Activated B cell treated with CpG ODN at 0.5 μM for 24 hours (primary cell): Measurements from ENCODE around the gene P2RX1. TPM values are rescaled to one million over a fixed set of nuclear protein-coding genes. Genes with fewer than 3 reads are reported as not detected.

Experiments used
- ATAC-seq: fragments of 200-7000 bp; cut with Tn5 transposase; one replicate; pipeline ENCODE4 v1.10.0; 2021; ENCODE audit warnings: low read depth, mild to moderate bottlenecking, moderate library complexity
- CTCF ChIA-PET: fragments of 350-600 bp; sonication (Branson Sonifier 250); formaldehyde crosslinking; loops from one replicate; lab custom pipeline; 2021; ENCODE audit warnings: antibody characterized with exemption; lab: Charles Lee
- POLR2A ChIA-PET: fragments of 350-600 bp; sonication (Branson Sonifier 250); formaldehyde crosslinking; loops from one replicate; lab custom pipeline; 2021; ENCODE audit warnings: antibody characterized with exemption; lab: Charles Lee
- DNase-seq: peaks from one replicate; pipeline ENCODE4 v3.0.0; 2022
- H3K27ac Mint-ChIP-seq: one replicate; pipeline ENCODE4 v1.8.0; 2020; ENCODE audit warnings: mixed read lengths
- H3K27me3 Mint-ChIP-seq: one replicate; pipeline ENCODE4 v1.8.0; 2021; ENCODE audit warnings: mixed read lengths
- H3K36me3 Mint-ChIP-seq: one replicate; pipeline ENCODE4 v1.8.0; 2021; ENCODE audit warnings: low read depth, mixed read lengths
- H3K4me1 Mint-ChIP-seq: one replicate; pipeline ENCODE4 v1.8.0; 2021; ENCODE audit warnings: mixed read lengths
- H3K4me3 Mint-ChIP-seq: one replicate; pipeline ENCODE4 v1.8.0; 2020; ENCODE audit warnings: mild to moderate bottlenecking, mixed read lengths
- H3K9me3 Mint-ChIP-seq: one replicate; pipeline ENCODE4 v1.8.0; 2020; ENCODE audit warnings: mixed read lengths
- intact Hi-C: fragments of 100-400 bp; cut with micrococcal nuclease; formaldehyde crosslinking; loops from one replicate; pipeline ENCODE4 v1.15.1; 2024
- total RNA-seq: library from RNA; stranded (reverse); gene quantifications from 2 replicates; pipeline ENCODE4 v1.2.3, GENCODE V29; 2022
- TF ChIP-seq, protein P1 (sequence below): fragments of 200-600 bp; IDR thresholded peaks from one replicate; pipeline ENCODE4 v1.8.0; 2022; ENCODE audit warnings: antibody characterized with exemption, mild to moderate bottlenecking

Gene P2RX1
- total RNA-seq, 1 donor from 2014 or later: 26.0 TPM

DNA sequence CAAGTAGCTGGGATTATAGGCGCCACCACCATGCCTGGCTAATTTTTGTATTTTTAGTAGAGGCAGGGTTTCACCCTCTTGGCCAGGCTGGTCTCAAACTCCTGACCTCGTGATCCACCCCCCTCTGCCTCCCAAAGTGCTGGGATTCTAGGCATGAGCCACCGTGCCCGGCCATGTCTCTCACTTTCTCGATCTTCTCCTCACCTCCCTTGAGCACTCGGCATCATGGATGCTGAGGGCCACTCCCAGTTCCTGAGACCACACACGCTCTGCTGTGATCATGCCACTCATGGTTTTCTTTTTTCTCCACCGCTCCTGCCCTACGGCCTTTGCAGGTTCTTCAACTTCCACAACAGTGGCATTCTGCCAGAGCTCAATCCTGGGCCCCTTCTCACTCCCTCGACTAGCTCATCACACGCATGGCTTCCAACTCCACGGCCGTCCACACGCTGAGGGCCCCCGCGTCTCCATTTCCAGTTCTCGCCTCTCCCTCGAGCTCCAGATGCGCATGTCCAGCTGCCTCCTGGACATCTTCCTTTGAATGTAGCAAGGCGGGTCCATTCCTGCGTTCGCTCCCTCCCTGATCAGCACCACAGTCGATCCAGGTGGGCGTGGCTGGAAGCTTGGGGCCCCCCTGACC is 64.7 kb downstream of the P2RX1 start:
- H3K27ac Mint-ChIP-seq: peak overlapping the region; percentile 66
- ChIA-PET POLR2A (no interaction called here), CTCF (interaction anchor here (1.2 kb wide), 1 partner anchor 8 kb away, joined by 3 read pairs; no protein-coding TSS in a partner anchor)
- no peaks in the 10 kb centered on the region for H3K9me3 Mint-ChIP-seq
- no peaks in the 10 kb centered on the region for H3K36me3 Mint-ChIP-seq
- no peak overlapping the region for H3K4me3 Mint-ChIP-seq
- DNase-seq (no peak), ATAC-seq (no peak)
- TF ChIP-seq, protein P1, sequence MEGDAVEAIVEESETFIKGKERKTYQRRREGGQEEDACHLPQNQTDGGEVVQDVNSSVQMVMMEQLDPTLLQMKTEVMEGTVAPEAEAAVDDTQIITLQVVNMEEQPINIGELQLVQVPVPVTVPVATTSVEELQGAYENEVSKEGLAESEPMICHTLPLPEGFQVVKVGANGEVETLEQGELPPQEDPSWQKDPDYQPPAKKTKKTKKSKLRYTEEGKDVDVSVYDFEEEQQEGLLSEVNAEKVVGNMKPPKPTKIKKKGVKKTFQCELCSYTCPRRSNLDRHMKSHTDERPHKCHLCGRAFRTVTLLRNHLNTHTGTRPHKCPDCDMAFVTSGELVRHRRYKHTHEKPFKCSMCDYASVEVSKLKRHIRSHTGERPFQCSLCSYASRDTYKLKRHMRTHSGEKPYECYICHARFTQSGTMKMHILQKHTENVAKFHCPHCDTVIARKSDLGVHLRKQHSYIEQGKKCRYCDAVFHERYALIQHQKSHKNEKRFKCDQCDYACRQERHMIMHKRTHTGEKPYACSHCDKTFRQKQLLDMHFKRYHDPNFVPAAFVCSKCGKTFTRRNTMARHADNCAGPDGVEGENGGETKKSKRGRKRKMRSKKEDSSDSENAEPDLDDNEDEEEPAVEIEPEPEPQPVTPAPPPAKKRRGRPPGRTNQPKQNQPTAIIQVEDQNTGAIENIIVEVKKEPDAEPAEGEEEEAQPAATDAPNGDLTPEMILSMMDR: no peak
- peaks cover 5% of the 10 kb centered on the region for H3K27me3 Mint-ChIP-seq
- intact Hi-C loops: no loop called here
- no peaks in the 10 kb centered on the region for H3K4me1 Mint-ChIP-seq

DNA sequence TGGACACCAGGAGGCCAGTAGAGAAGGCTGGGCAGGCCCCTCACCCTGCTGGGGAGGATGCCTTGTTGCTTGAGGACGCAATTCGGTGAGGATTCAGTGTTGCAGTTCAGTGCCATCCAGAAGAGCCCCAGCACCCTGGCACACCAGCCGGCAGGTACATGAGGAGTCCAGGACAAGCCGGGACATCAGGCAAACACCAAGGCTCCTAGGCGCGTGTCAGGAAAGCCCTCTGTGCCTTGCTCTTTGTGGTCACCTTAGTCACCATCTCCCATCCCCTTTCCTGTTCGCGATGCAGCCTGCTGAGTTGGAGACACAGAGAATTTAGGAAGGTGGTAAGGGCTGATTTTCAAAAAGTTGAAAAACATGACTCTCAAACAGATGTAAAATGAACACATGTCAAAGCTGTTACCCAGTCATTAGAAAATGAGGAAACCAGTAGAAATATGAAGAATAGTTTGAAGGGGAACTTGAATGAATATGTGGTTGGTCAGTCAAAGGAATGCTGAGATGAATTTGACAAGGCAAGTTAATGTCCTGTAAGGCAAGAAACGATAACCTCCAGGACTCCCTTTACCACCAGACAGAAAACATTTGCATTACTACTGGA is 67.9 kb downstream of the P2RX1 start:
- DNase-seq: no peak
- ATAC-seq: no peak
- intact Hi-C loops: loop anchor here (5.0 kb wide), 3 partner anchors 114 to 801 kb away; partner anchors contain the start of gene ATP2A3
- ChIA-PET CTCF (interaction anchor here (0.6 to 1.2 kb wide), 4 partner anchors 42 to 177 kb away, joined by 3 to 4 read pairs (median 4); no protein-coding TSS in a partner anchor), POLR2A (no interaction called here)
- Mint-ChIP-seq H3K9me3 (no peaks in the 10 kb centered on the region), H3K27me3 (peaks cover 5% of the 10 kb centered on the region), H3K36me3 (peaks cover 12% of the 10 kb centered on the region), H3K27ac (no peak overlapping the region), H3K4me1 (peaks cover 21% of the 10 kb centered on the region), H3K4me3 (no peak overlapping the region)
- TF ChIP-seq, protein P1: no peak

- ChIA-PET POLR2A (interaction anchor here (0.6 to 3.1 kb wide), 8 partner anchors 30 to 296 kb away, joined by 3 to 19 read pairs (median 4); partner anchors contain the start of genes CYB5D2, P2RX1 and ZZEF1), CTCF (interaction anchor here (1.6 to 5.3 kb wide), 6 partner anchors 17 to 164 kb away, joined by 5 to 35 read pairs (median 12); no protein-coding TSS in a partner anchor)
- Mint-ChIP-seq H3K36me3 (peaks cover 22% of the 10 kb centered on the region), H3K9me3 (no peaks in the 10 kb centered on the region), H3K4me1 (peaks cover 21% of the 10 kb centered on the region), H3K27ac (no peak overlapping the region), H3K27me3 (peaks cover 5% of the 10 kb centered on the region), H3K4me3 (no peak overlapping the region)
- ATAC-seq (no peak), DNase-seq (no peak)
- intact Hi-C loops: loop anchor here (2.0 to 5.0 kb wide), 4 partner anchors 68 to 800 kb away; partner anchors contain the start of gene ATP2A3
- TF ChIP-seq, protein P1: no peak
Observed at GRCh38 chr17:3847165-3847670, 69.0 kb downstream of the P2RX1 start.

Other genes with a start within 250 kb of the P2RX1 start
- gene TAX1BP3, start 247.9 kb downstream of the P2RX1 start, total RNA-seq: 15.1 and 16.4 TPM in 2 replicates
- gene EMC6, start 247.7 kb downstream of the P2RX1 start, total RNA-seq: 33.8 and 38.0 TPM in 2 replicates
- 295 and 349 TPM in 2 replicates for gene P2RX5, start 220.3 kb downstream of the P2RX1 start, total RNA-seq
- gene HASPIN, start 192.6 kb downstream of the P2RX1 start, total RNA-seq: 6.4 and 6.7 TPM in 2 replicates
- gene ITGAE, start 115.3 kb downstream of the P2RX1 start, total RNA-seq: 42.9 and 45.3 TPM in 2 replicates
- gene NCBP3, start 70.2 kb downstream of the P2RX1 start, total RNA-seq: 49.5 TPM in 2 replicates
- 4.3 and 6.1 TPM in 2 replicates for gene CAMKK1, start 23.4 kb downstream of the P2RX1 start, total RNA-seq
- 458 and 541 TPM in 2 replicates for gene ATP2A3, start 48.0 kb upstream of the P2RX1 start, total RNA-seq
- gene ZZEF1, start 226.6 kb upstream of the P2RX1 start, total RNA-seq: 64.0 and 81.1 TPM in 2 replicates
- 5.5 and 6.2 TPM in 2 replicates for gene CYB5D2, start 226.7 kb upstream of the P2RX1 start, total RNA-seq